ENCODE data around the gene SMAD4.

SMAD4 gene

GRCh38 chr18:51083398-51083797 lies 53.4 kb downstream of the SMAD4 start:
- H3K27me3 ChIP-seq (ENCODE audit: control insufficient read depth in 1 of 2, insufficient read depth in 1 of 2, low read length in 2 of 2): no peaks in the 10 kb centered on the region
- no peak overlapping the region for H3K18ac ChIP-seq (ENCODE audit: low read depth in 1 of 2, low read length in 2 of 2)
- H3K36me3 ChIP-seq (ENCODE audit: control insufficient read depth in 1 of 2, insufficient read depth in 2 of 2, low read depth in 1 of 2, low read length in 2 of 2): peaks cover 9 to 88% of the 10 kb centered on the region in 2 experiments
- H3K79me1 ChIP-seq (replicated peaks; ENCODE audit: low read length, poor library complexity, severe bottlenecking): peaks cover 13% of the 10 kb centered on the region
- no peak overlapping the region for H3K4me3 ChIP-seq (ENCODE audit: insufficient read depth in 1 of 2, low read depth in 1 of 2, low read length in 2 of 2)
- H2AK5ac ChIP-seq (ENCODE audit: low read length, severe bottlenecking): no peak overlapping the region
- H2BK5ac ChIP-seq (ENCODE audit: low read depth, low read length, poor library complexity, severe bottlenecking): no peak overlapping the region
- no peak overlapping the region for H2BK15ac ChIP-seq (ENCODE audit: low read depth, poor library complexity, severe bottlenecking)
- H3K14ac ChIP-seq (ENCODE audit: low read length in 2 of 2): no peak overlapping the region
- H3K4ac ChIP-seq (ENCODE audit: low read depth in 1 of 2, low read length in 2 of 2): no peak overlapping the region
- no peak overlapping the region for H2AFZ ChIP-seq (ENCODE audit: low read depth, low read length)
- no peak overlapping the region for H2BK120ac ChIP-seq (ENCODE audit: low read depth, low read length)
- peaks cover 2% of the 10 kb centered on the region for H3K4me1 ChIP-seq (ENCODE audit: control insufficient read depth, insufficient read depth, low read depth, low read length)
- H3K27ac ChIP-seq (ENCODE audit: low read length, poor library complexity, severe bottlenecking): no peak overlapping the region
- H3K4me2 ChIP-seq (ENCODE audit: low read length, poor library complexity, severe bottlenecking): no peak overlapping the region
- WGBS: 100% methylated on average over 1 of the region's 1 CpG
- H2BK12ac ChIP-seq (ENCODE audit: low read length in 2 of 2): no peak overlapping the region
- H3K23ac ChIP-seq (ENCODE audit: low read length in 2 of 2): no peak overlapping the region
- H3K9ac ChIP-seq (ENCODE audit: low read length): no peak overlapping the region
- H3K9me3 ChIP-seq (ENCODE audit: control insufficient read depth, low read length): peaks cover 5% of the 10 kb centered on the region
- H4K91ac ChIP-seq (ENCODE audit: low read length): no peak overlapping the region
- no peak overlapping the region for H4K8ac ChIP-seq (ENCODE audit: low read length)
- no peak for DNase-seq

GRCh38 chr18:51088410-51088809 lies 58.4 kb downstream of the SMAD4 start:
- H3K9me3 ChIP-seq (ENCODE audit: control insufficient read depth, low read length): peaks cover 10% of the 10 kb centered on the region
- H4K8ac ChIP-seq (ENCODE audit: low read length): no peak overlapping the region
- peaks cover 2% of the 10 kb centered on the region for H3K4me1 ChIP-seq (ENCODE audit: control insufficient read depth, insufficient read depth, low read depth, low read length)
- 100% methylated on average over 1 of the region's 1 CpG for WGBS
- no peak overlapping the region for H3K14ac ChIP-seq (ENCODE audit: low read length in 2 of 2)
- H3K79me1 ChIP-seq (replicated peaks; ENCODE audit: low read length, poor library complexity, severe bottlenecking): peaks cover 7% of the 10 kb centered on the region
- no peaks in the 10 kb centered on the region for H3K27me3 ChIP-seq (ENCODE audit: control insufficient read depth in 1 of 2, insufficient read depth in 1 of 2, low read length in 2 of 2)
- no peak overlapping the region for H2BK5ac ChIP-seq (ENCODE audit: low read depth, low read length, poor library complexity, severe bottlenecking)
- H2BK120ac ChIP-seq (ENCODE audit: low read depth, low read length): no peak overlapping the region
- no peak overlapping the region for H4K91ac ChIP-seq (ENCODE audit: low read length)
- H3K4me2 ChIP-seq (ENCODE audit: low read length, poor library complexity, severe bottlenecking): no peak overlapping the region
- no peak overlapping the region for H2BK12ac ChIP-seq (ENCODE audit: low read length in 2 of 2)
- no peak overlapping the region for H2AFZ ChIP-seq (ENCODE audit: low read depth, low read length)
- H3K36me3 ChIP-seq (ENCODE audit: control insufficient read depth in 1 of 2, insufficient read depth in 2 of 2, low read depth in 1 of 2, low read length in 2 of 2): peaks cover 6 to 38% of the 10 kb centered on the region in 2 experiments
- no peak overlapping the region for H3K18ac ChIP-seq (ENCODE audit: low read depth in 1 of 2, low read length in 2 of 2)
- no peak overlapping the region for H2AK5ac ChIP-seq (ENCODE audit: low read length, severe bottlenecking)
- no peak overlapping the region for H2BK15ac ChIP-seq (ENCODE audit: low read depth, poor library complexity, severe bottlenecking)
- H3K4ac ChIP-seq (ENCODE audit: low read depth in 1 of 2, low read length in 2 of 2): no peak overlapping the region
- DNase-seq: no peak
- no peak overlapping the region for H3K27ac ChIP-seq (ENCODE audit: low read length, poor library complexity, severe bottlenecking)
- no peak overlapping the region for H3K23ac ChIP-seq (ENCODE audit: low read length in 2 of 2)
- H3K4me3 ChIP-seq (ENCODE audit: insufficient read depth in 1 of 2, low read depth in 1 of 2, low read length in 2 of 2): no peak overlapping the region
- H3K9ac ChIP-seq (ENCODE audit: low read length): no peak overlapping the region

DNA sequence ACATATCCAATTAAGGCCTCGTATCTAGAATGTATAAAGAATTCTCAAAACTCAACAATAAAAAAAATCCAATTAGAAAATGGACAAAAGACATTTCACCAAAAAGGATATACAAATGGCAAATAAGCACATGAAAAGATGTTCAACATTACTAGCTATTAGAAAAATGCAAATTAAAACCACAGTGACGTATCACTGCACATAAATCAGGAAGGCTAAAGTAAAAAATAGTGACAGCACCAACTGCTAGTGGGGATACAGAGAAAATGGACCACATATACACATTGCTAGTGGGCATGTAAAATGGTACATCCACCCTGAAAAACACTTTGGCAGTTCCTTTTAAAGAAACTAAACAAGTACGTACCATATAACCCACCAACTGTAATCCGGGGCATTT lies 59.7 kb downstream of the SMAD4 start:
- Histone ChIP-seq H3K4me3 (ENCODE audit: insufficient read depth in 1 of 2, low read depth in 1 of 2, low read length in 2 of 2) (no peak overlapping the region), H3K14ac (ENCODE audit: low read length in 2 of 2) (no peak overlapping the region), H2BK15ac (ENCODE audit: low read depth, poor library complexity, severe bottlenecking) (no peak overlapping the region), H2AFZ (ENCODE audit: low read depth, low read length) (no peak overlapping the region), H3K4me2 (ENCODE audit: low read length, poor library complexity, severe bottlenecking) (no peak overlapping the region), H3K9ac (ENCODE audit: low read length) (no peak overlapping the region), H3K4ac (ENCODE audit: low read depth in 1 of 2, low read length in 2 of 2) (no peak overlapping the region), H2BK12ac (ENCODE audit: low read length in 2 of 2) (no peak overlapping the region), H3K27ac (ENCODE audit: low read length, poor library complexity, severe bottlenecking) (no peak overlapping the region), H4K91ac (ENCODE audit: low read length) (no peak overlapping the region), H4K8ac (ENCODE audit: low read length) (no peak overlapping the region), H3K18ac (ENCODE audit: low read depth in 1 of 2, low read length in 2 of 2) (no peak overlapping the region), H2BK5ac (ENCODE audit: low read depth, low read length, poor library complexity, severe bottlenecking) (no peak overlapping the region), H3K9me3 (ENCODE audit: control insufficient read depth, low read length) (peaks cover 10% of the 10 kb centered on the region), H3K79me1 (replicated peaks; ENCODE audit: low read length, poor library complexity, severe bottlenecking) (peaks cover under 1% of the 10 kb centered on the region), H3K23ac (ENCODE audit: low read length in 2 of 2) (no peak overlapping the region), H3K4me1 (ENCODE audit: control insufficient read depth, insufficient read depth, low read depth, low read length) (no peaks in the 10 kb centered on the region), H2BK120ac (ENCODE audit: low read depth, low read length) (no peak overlapping the region), H2AK5ac (ENCODE audit: low read length, severe bottlenecking) (no peak overlapping the region), H3K36me3 (ENCODE audit: control insufficient read depth in 1 of 2, insufficient read depth in 2 of 2, low read depth in 1 of 2, low read length in 2 of 2) (peaks cover 3 to 25% of the 10 kb centered on the region in 2 experiments), H3K27me3 (ENCODE audit: control insufficient read depth in 1 of 2, insufficient read depth in 1 of 2, low read length in 2 of 2) (no peaks in the 10 kb centered on the region)
- DNase-seq: no peak
- 88% methylated on average over 3 of the region's 4 CpGs for WGBS

- WGBS: 92% methylated on average over 4 of the region's 5 CpGs
- no peak overlapping the region for H2BK120ac ChIP-seq (ENCODE audit: low read depth, low read length)
- H3K9me3 ChIP-seq (ENCODE audit: control insufficient read depth, low read length): peaks cover 10% of the 10 kb centered on the region
- no peak overlapping the region for H3K18ac ChIP-seq (ENCODE audit: low read depth in 1 of 2, low read length in 2 of 2)
- no peaks in the 10 kb centered on the region for H3K4me1 ChIP-seq (ENCODE audit: control insufficient read depth, insufficient read depth, low read depth, low read length)
- no peak overlapping the region for H3K4me3 ChIP-seq (ENCODE audit: insufficient read depth in 1 of 2, low read depth in 1 of 2, low read length in 2 of 2)
- DNase-seq: no peak
- no peak overlapping the region for H3K27ac ChIP-seq (ENCODE audit: low read length, poor library complexity, severe bottlenecking)
- no peak overlapping the region for H2AK5ac ChIP-seq (ENCODE audit: low read length, severe bottlenecking)
- H3K27me3 ChIP-seq (ENCODE audit: control insufficient read depth in 1 of 2, insufficient read depth in 1 of 2, low read length in 2 of 2): no peaks in the 10 kb centered on the region
- H3K36me3 ChIP-seq (ENCODE audit: control insufficient read depth in 1 of 2, insufficient read depth in 2 of 2, low read depth in 1 of 2, low read length in 2 of 2): peaks cover 3 to 9% of the 10 kb centered on the region in 2 experiments
- no peak overlapping the region for H3K9ac ChIP-seq (ENCODE audit: low read length)
- no peak overlapping the region for H3K4ac ChIP-seq (ENCODE audit: low read depth in 1 of 2, low read length in 2 of 2)
- H3K79me1 ChIP-seq (replicated peaks; ENCODE audit: low read length, poor library complexity, severe bottlenecking): no peaks in the 10 kb centered on the region
- no peak overlapping the region for H2BK5ac ChIP-seq (ENCODE audit: low read depth, low read length, poor library complexity, severe bottlenecking)
- H4K91ac ChIP-seq (ENCODE audit: low read length): no peak overlapping the region
- no peak overlapping the region for H4K8ac ChIP-seq (ENCODE audit: low read length)
- no peak overlapping the region for H3K14ac ChIP-seq (ENCODE audit: low read length in 2 of 2)
- H2BK12ac ChIP-seq (ENCODE audit: low read length in 2 of 2): no peak overlapping the region
- no peak overlapping the region for H2BK15ac ChIP-seq (ENCODE audit: low read depth, poor library complexity, severe bottlenecking)
- H3K23ac ChIP-seq (ENCODE audit: low read length in 2 of 2): no peak overlapping the region
- H2AFZ ChIP-seq (ENCODE audit: low read depth, low read length): no peak overlapping the region
- no peak overlapping the region for H3K4me2 ChIP-seq (ENCODE audit: low read length, poor library complexity, severe bottlenecking)
Measured at GRCh38 chr18:51091270-51091669, 61.3 kb downstream of the SMAD4 start.

All from mesenchymal stem cell (in vitro differentiated cells and primary cell).